ENCODE measurements around the gene CPN1. TPM values are rescaled to one million over a fixed set of nuclear protein-coding genes. Genes with fewer than 3 reads are reported as not detected.

The CPN1 gene
- total and polyA plus RNA-seq, 2 of the 8 experiments (the other 6 are each of a cell fraction or from before 2014, with no cell fraction given), result 0.15 to 0.20 TPM

- H4K8ac ChIP-seq (ENCODE audit: extremely low read depth, insufficient read depth, low read length), result no peak overlapping the region
- no peak overlapping the region for H3K27ac ChIP-seq (ENCODE audit: low read depth, low read length)
- H3K14ac ChIP-seq (ENCODE audit: insufficient read length), result no peak overlapping the region
- no peaks in the 10 kb centered on the region for H4K20me1 ChIP-seq (replicated peaks in 1 of 2; ENCODE audit: control insufficient read depth in 1 of 2, insufficient read depth in 2 of 2, low read length in 2 of 2)
- H3K9ac ChIP-seq (replicated peaks in 1 of 4; ENCODE audit: extremely low read depth in 1 of 4, low read depth in 3 of 4, low read length in 3 of 4), result no peak overlapping the region
- H3K56ac ChIP-seq (replicated peaks; ENCODE audit: insufficient read length, low read depth, low read length), result no peak overlapping the region
- DNase-seq (ENCODE audit: low read depth in 1 of 2, low spot score in 2 of 2) (no peak), FAIRE-seq (no peak)
- no peak overlapping the region for H3K23ac ChIP-seq (ENCODE audit: insufficient read length)
- no peaks in the 10 kb centered on the region for H3K79me1 ChIP-seq (ENCODE audit: low read depth, low read length)
- H3K27me3 ChIP-seq (replicated peaks in 1 of 4; ENCODE audit: control insufficient read depth in 3 of 4, extremely low read depth in 1 of 4, insufficient read depth in 3 of 4, low read length in 3 of 4), result no peaks in the 10 kb centered on the region
- H2BK120ac ChIP-seq (replicated peaks; ENCODE audit: low read depth, low read length), result no peak overlapping the region
- no peak overlapping the region for H4K5ac ChIP-seq (ENCODE audit: insufficient read length, low read depth, low read length)
- no peak overlapping the region for H2BK12ac ChIP-seq (ENCODE audit: low read depth, low read length)
- H3K9me3 ChIP-seq (ENCODE audit: insufficient read depth in 2 of 2, low read depth in 1 of 2, low read length in 1 of 2), result no peaks in the 10 kb centered on the region
- no peak overlapping the region for H3K4ac ChIP-seq (replicated peaks; ENCODE audit: insufficient read length, low read depth, low read length)
- H2BK5ac ChIP-seq (ENCODE audit: low read depth, low read length), result no peak overlapping the region
- POLR2A ChIA-PET (ENCODE audit: partially characterized antibody), result no interaction called here
- H2AK5ac ChIP-seq (ENCODE audit: low read depth, low read length), result no peak overlapping the region
- no peak overlapping the region for H3K4me2 ChIP-seq (ENCODE audit: insufficient read depth in 1 of 2, low read depth in 2 of 2, low read length in 2 of 2)
- no peak overlapping the region for H2AFZ ChIP-seq (ENCODE audit: low read length)
- H4K91ac ChIP-seq (replicated peaks; ENCODE audit: insufficient read length, low read length), result no peak overlapping the region
- CTCF ChIA-PET (ENCODE audit: partially characterized antibody), result no interaction called here
- H3K79me2 ChIP-seq (ENCODE audit: control insufficient read depth in 1 of 2, insufficient read depth in 2 of 2, low read length in 2 of 2), result no peaks in the 10 kb centered on the region
- no peak overlapping the region for H3K18ac ChIP-seq (ENCODE audit: extremely low read depth, low read length)
- no peaks in the 10 kb centered on the region for H3K23me2 ChIP-seq (ENCODE audit: low read depth, low read length)
- no peaks in the 10 kb centered on the region for H3K36me3 ChIP-seq (ENCODE audit: control insufficient read depth in 2 of 4, insufficient read depth in 4 of 4, low read length in 3 of 4)
- H2BK15ac ChIP-seq (ENCODE audit: low read length), result no peak overlapping the region
- no peak overlapping the region for H3K4me3 ChIP-seq (ENCODE audit: extremely low read depth in 1 of 4, insufficient read depth in 2 of 4, low read depth in 3 of 4, low read length in 4 of 4)
- H3K4me1 ChIP-seq (replicated peaks in 1 of 4; ENCODE audit: control insufficient read depth in 3 of 4, insufficient read depth in 4 of 4, low read length in 3 of 4), result no peaks in the 10 kb centered on the region
- no peak overlapping the region for H2BK20ac ChIP-seq (ENCODE audit: low read length)
- TF ChIP-seq, protein P1, sequence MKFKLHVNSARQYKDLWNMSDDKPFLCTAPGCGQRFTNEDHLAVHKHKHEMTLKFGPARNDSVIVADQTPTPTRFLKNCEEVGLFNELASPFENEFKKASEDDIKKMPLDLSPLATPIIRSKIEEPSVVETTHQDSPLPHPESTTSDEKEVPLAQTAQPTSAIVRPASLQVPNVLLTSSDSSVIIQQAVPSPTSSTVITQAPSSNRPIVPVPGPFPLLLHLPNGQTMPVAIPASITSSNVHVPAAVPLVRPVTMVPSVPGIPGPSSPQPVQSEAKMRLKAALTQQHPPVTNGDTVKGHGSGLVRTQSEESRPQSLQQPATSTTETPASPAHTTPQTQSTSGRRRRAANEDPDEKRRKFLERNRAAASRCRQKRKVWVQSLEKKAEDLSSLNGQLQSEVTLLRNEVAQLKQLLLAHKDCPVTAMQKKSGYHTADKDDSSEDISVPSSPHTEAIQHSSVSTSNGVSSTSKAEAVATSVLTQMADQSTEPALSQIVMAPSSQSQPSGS (IDR thresholded peaks at IDR 0.05; ENCODE audit: low read length), result no peak
- no peak for TF ChIP-seq POU5F1 (IDR thresholded peaks at IDR 0.05; ENCODE audit: low read depth, low read length)
- no peak for TF ChIP-seq RNF2 (IDR thresholded peaks at IDR 0.05; ENCODE audit: borderline replicate concordance, low read depth, low read length, missing control alignments, poor library complexity, severe bottlenecking)
- TF ChIP-seq, protein P2, sequence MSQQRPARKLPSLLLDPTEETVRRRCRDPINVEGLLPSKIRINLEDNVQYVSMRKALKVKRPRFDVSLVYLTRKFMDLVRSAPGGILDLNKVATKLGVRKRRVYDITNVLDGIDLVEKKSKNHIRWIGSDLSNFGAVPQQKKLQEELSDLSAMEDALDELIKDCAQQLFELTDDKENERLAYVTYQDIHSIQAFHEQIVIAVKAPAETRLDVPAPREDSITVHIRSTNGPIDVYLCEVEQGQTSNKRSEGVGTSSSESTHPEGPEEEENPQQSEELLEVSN (IDR thresholded peaks at IDR 0.05), result no peak
- TF ChIP-seq GABPA (IDR thresholded peaks at IDR 0.05; ENCODE audit: borderline replicate concordance, insufficient read depth, low read length), result no peak
- TF ChIP-seq RAD21 (IDR thresholded peaks at IDR 0.05 in 1 of 2, conservative IDR thresholded peaks at IDR 0.05 in 1 of 2; ENCODE audit: low read depth in 2 of 2, low read length in 2 of 2), result no peak
- TF ChIP-seq, protein P3, sequence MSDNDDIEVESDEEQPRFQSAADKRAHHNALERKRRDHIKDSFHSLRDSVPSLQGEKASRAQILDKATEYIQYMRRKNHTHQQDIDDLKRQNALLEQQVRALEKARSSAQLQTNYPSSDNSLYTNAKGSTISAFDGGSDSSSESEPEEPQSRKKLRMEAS (IDR thresholded peaks at IDR 0.05), result no peak
- TF ChIP-seq BACH1 (IDR thresholded peaks at IDR 0.05; ENCODE audit: low read length), result no peak
- TF ChIP-seq HDAC2 (IDR thresholded peaks at IDR 0.05; ENCODE audit: borderline replicate concordance in 1 of 2, low read depth in 2 of 2, low read length in 2 of 2), result no peak
- no peak for TF ChIP-seq KDM5A (IDR thresholded peaks at IDR 0.05; ENCODE audit: low read length)
- no peak for TF ChIP-seq RXRA (IDR thresholded peaks at IDR 0.05; ENCODE audit: insufficient read depth, low read depth, low read length)
- TF ChIP-seq SUZ12 (IDR thresholded peaks at IDR 0.05; ENCODE audit: low read length), result no peak
Observed at GRCh38 chr10:100072514-100072913, 9.2 kb downstream of the CPN1 start.
